Testis (tissue), 2 donors: Measurements from ENCODE around the gene GGPS1.

Experiments
- CTCF ChIP-seq, 3 experiments: fragments of 450-650 bp in 2 of 3; fragments of 200-600 bp in 1 of 3; sonication (generic) in 1 of 3; IDR thresholded peaks; one replicate each; pipeline ENCODE4 v1.5.1; 2016 to 2019; ENCODE audit warnings: antibody characterized with exemption in 3 of 3, mild to moderate bottlenecking in 2 of 3, moderate library complexity in 1 of 3
- POLR2A ChIP-seq: fragments of 450-650 bp; IDR thresholded peaks from one replicate; pipeline ENCODE4 v1.6.1; 2017; ENCODE audit warnings: antibody characterized with exemption, mild to moderate bottlenecking, moderate library complexity

- TF ChIP-seq CTCF (IDR thresholded peaks at IDR 0.05): no peak
- no peak for TF ChIP-seq POLR2A
Observed at GRCh38 chr1:235298758-235299157, 29.6 kb upstream of the GGPS1 start.
